ENCODE data around the gene HSPA1A. TPM values are rescaled to one million over a fixed set of nuclear protein-coding genes. Genes with fewer than 3 reads are reported as not detected.
"Not testable (repeated sequence)": the region's sequence is repeated elsewhere in the genome, so short reads cannot be mapped to it uniquely, and the experiment has no call there.

HSPA1A gene
- total and polyA plus RNA-seq, 7 donors = 37.1 to 940 (median 242) TPM

DNA sequence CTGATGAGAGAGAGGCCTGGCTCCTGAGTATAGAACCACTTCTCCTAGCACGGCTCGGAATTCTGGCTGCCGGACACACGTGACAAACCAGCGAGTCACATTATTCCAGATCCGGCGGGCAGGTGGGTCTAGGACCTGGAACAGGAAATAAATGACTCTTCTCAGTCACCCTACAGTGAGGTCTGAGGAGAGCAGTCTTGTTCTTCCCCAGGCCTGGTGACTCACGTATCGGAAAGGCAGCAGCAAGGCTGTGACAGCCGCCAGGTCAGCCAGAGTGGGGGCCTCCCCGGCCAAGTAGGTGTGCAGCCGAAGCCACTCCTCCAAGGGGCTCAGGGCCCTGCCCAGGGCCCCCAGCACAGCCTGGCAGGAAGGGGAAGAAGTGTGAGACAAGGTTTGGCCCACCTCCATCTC, 22.6 kb upstream of the HSPA1A start:
- WGBS, 3 donors = 86 to 91% (median 86%) methylated on average over 12 of the region's 12 CpGs
- intact Hi-C loops (cut with DNase I) = no loop called here
- Histone ChIP-seq H3K27me3 (ENCODE audit: insufficient read depth in 3 of 3, low read length in 2 of 3) (no peaks in the 10 kb centered on the region), H3K4me3 (no peak overlapping the region), H3K4me1 (peaks cover 6% of the 10 kb centered on the region), H3K36me3 (ENCODE audit: insufficient read depth in 1 of 2, low read depth in 1 of 2) (peaks cover 0 to 62% of the 10 kb centered on the region in 2 donors), H3K27ac (peak overlapping the region; percentile 14), H3K9me3 (no peaks in the 10 kb centered on the region)
- ATAC-seq (no peak), DNase-seq (no peak)
- TF ChIP-seq, protein P1, sequence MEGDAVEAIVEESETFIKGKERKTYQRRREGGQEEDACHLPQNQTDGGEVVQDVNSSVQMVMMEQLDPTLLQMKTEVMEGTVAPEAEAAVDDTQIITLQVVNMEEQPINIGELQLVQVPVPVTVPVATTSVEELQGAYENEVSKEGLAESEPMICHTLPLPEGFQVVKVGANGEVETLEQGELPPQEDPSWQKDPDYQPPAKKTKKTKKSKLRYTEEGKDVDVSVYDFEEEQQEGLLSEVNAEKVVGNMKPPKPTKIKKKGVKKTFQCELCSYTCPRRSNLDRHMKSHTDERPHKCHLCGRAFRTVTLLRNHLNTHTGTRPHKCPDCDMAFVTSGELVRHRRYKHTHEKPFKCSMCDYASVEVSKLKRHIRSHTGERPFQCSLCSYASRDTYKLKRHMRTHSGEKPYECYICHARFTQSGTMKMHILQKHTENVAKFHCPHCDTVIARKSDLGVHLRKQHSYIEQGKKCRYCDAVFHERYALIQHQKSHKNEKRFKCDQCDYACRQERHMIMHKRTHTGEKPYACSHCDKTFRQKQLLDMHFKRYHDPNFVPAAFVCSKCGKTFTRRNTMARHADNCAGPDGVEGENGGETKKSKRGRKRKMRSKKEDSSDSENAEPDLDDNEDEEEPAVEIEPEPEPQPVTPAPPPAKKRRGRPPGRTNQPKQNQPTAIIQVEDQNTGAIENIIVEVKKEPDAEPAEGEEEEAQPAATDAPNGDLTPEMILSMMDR (IDR thresholded peaks at IDR 0.05) = no peak

DNA sequence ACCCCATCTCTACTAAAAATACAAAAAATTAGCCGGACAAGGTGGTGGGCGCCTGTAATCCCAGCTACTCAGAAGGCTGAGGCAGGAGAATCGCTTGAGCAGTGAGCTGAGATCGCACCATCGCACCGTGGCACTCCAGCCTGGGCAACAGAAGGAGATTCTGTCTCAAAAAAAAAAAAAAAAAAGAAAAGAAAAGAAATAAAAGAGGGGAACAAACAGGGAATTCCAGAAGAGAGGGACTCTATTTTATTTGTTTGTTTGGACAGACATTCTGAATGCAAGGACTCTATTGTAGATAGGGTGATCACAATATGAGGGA, 21.5 kb upstream of the HSPA1A start:
- intact Hi-C loops (cut with DNase I) = loop anchor here in 1 of 2 donors (2.0 kb wide), 1 partner anchor 33 kb away; the partner anchor contains the start of gene HSPA1B
- Histone ChIP-seq H3K4me3 (peak overlapping the region; percentile 81), H3K4me1 (peaks cover 15% of the 10 kb centered on the region), H3K27ac (peak overlapping the region; percentile 94), H3K36me3 (ENCODE audit: insufficient read depth in 1 of 2, low read depth in 1 of 2) (peaks cover 0 to 55% of the 10 kb centered on the region in 2 donors)
- WGBS, 3 donors = 83 to 89% (median 87%) methylated on average over 6 of the region's 6 CpGs
- not testable (repeated sequence) for H3K9me3 ChIP-seq; DNase-seq; H3K27me3 ChIP-seq (ENCODE audit: insufficient read depth in 3 of 3, low read length in 2 of 3); ATAC-seq

- peaks cover 0 to 50% of the 10 kb centered on the region in 2 donors for H3K36me3 ChIP-seq (ENCODE audit: insufficient read depth in 1 of 2, low read depth in 1 of 2)
- intact Hi-C loops (cut with DNase I) = loop anchor here in 1 of 2 donors (2.0 kb wide), 1 partner anchor 32 kb away; the partner anchor contains the start of gene HSPA1B
- no peak for DNase-seq
- WGBS, 3 donors = 12 to 19% (median 15%) methylated on average over 7 of the region's 7 CpGs
- peak overlapping the region; percentile 94 for H3K27ac ChIP-seq
- H3K4me3 ChIP-seq = peak overlapping the region; percentile 81
- H3K9me3 ChIP-seq = no peaks in the 10 kb centered on the region
- TF ChIP-seq, protein P1 (IDR thresholded peaks at IDR 0.05) = no peak
- peak in 1 of 4 donors; percentile 1 for ATAC-seq
- H3K4me1 ChIP-seq = peaks cover 19% of the 10 kb centered on the region
- no peaks in the 10 kb centered on the region for H3K27me3 ChIP-seq (ENCODE audit: insufficient read depth in 3 of 3, low read length in 2 of 3)
These were observed 21.0 kb upstream of the HSPA1A start for GRCh38 chr6:31794294-31794865.

DNA sequence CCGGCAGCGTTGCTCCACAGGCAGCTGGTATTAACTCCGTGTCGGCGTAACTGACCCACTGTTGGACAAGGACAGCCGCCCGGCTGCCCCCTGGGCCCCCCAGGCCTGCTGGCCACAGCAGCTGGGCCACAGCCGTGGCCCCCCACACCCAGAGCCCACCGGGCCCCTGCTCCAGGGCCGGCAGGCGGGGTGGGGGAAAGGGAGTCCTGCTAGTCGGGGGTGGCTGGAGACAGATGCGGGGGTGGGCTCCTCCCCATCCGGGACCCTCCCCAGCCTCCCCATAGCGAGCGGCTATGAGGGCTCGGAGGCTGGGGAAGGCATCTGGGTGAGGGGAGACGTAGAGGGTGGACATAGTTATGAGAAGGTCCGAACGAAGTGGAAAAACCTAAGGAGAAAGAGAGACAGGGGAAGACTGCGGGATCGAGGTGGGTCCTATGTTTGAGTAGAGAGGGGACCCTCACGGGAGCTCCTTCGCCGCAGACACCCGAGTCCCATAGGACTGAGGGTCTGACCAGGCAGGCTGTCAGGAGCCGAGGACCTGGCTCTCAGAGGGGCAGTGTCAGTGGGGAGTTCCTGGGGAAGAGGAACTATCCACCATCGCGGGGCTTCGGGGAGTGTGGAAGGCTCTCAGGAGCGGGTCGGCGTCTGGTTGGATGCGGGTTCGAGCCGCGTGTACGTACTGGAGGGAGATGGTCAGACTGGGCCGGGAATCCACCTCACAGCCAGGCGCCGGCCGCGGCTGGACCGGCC, 20.3 kb upstream of the HSPA1A start:
- TF ChIP-seq, protein P1 (IDR thresholded peaks at IDR 0.05) = no peak
- H3K36me3 ChIP-seq (ENCODE audit: insufficient read depth in 1 of 2, low read depth in 1 of 2) = peaks cover 0 to 44% of the 10 kb centered on the region in 2 donors
- H3K27ac ChIP-seq = peak overlapping the region; percentile 94
- WGBS, 3 donors = 1 to 2% (median 1%) methylated on average over 43 to 44 of the region's 44 CpGs
- ATAC-seq (peak; percentile 3 to 45 (median 30)), DNase-seq (no peak)
- peaks cover 24% of the 10 kb centered on the region for H3K4me1 ChIP-seq
- intact Hi-C loops (cut with DNase I) = loop anchor here (2.0 to 5.0 kb wide), 2 partner anchors 32 to 37 kb away; partner anchors contain the start of gene HSPA1B (in 1 of the 2)
- peak overlapping the region; percentile 81 for H3K4me3 ChIP-seq
- no peaks in the 10 kb centered on the region for H3K27me3 ChIP-seq (ENCODE audit: insufficient read depth in 3 of 3, low read length in 2 of 3)
- no peaks in the 10 kb centered on the region for H3K9me3 ChIP-seq

- Histone ChIP-seq H3K4me3 (peak within 1 kb of the TSS; percentile 81), H3K9me3 (no peaks in the 10 kb centered on the region), H3K27me3 (ENCODE audit: insufficient read depth in 3 of 3, low read length in 2 of 3) (no peaks in the 10 kb centered on the region), H3K27ac (peak within 1 kb of the TSS; percentile 94), H3K4me1 (peaks cover 24% of the 10 kb centered on the region), H3K36me3 (ENCODE audit: insufficient read depth in 1 of 2, low read depth in 1 of 2) (peaks cover 0 to 37% of the 10 kb centered on the region in 2 donors)
- peak; percentile 90 to 93 (median 92) for ATAC-seq
- TF ChIP-seq, protein P1 (IDR thresholded peaks at IDR 0.05) = peak; percentile 80
- peak; percentile 93 to 96 for DNase-seq
- 0 to 1% (median 0%) methylated on average over 49 to 75 of the region's 75 CpGs for WGBS, 3 donors
- intact Hi-C loops (cut with DNase I) = loop anchor here (2.0 to 5.0 kb wide), 2 partner anchors 31 to 37 kb away; partner anchors contain the start of gene HSPA1B (in 1 of the 2)
These were observed 19.6 kb upstream of the HSPA1A start, which contains the start of gene VARS1 for GRCh38 chr6:31795616-31796298. Gene VARS1 (minus strand): TSS chr6:31795752. CDS start chr6:31795217, 535 bp downstream.
